Effector memory CD8-positive, alpha-beta T cell (primary cell): ENCODE results near the gene LILRA5.
A peak's percentile ranks its signal among the peaks of the same experiment; 100 is the strongest.
"Not testable (repeated sequence)": the region's sequence is repeated elsewhere in the genome, so short reads cannot be mapped to it uniquely, and the experiment has no call there.

Source experiments
- ATAC-seq: fragments of 150-1000 bp; cut with Tn5 transposase; replicated peaks from 2 replicates; pipeline ENCODE4 v1.10.0; 2021; ENCODE audit warnings: mild to moderate bottlenecking, moderate library complexity
- DNase-seq, 3 experiments: peaks; one replicate each; pipeline ENCODE4 v3.0.0; 2021
- H3K27ac Mint-ChIP-seq, 2 donors: one replicate each; pipeline ENCODE4 v1.8.0; 2022; ENCODE audit warnings: mild to moderate bottlenecking in 2 of 2, mixed read lengths in 2 of 2, moderate library complexity in 2 of 2
- H3K27me3 Mint-ChIP-seq, 2 donors: one replicate each; pipeline ENCODE4 v1.8.0; 2022; ENCODE audit warnings: mixed read lengths in 2 of 2
- H3K36me3 Mint-ChIP-seq: one replicate; pipeline ENCODE4 v1.8.0; 2022; ENCODE audit warnings: mild to moderate bottlenecking, moderate library complexity, mixed read lengths; ENCODE audit not compliant: insufficient read depth
- H3K4me1 Mint-ChIP-seq, 2 donors: one replicate each; pipeline ENCODE4 v1.8.0; 2022; ENCODE audit warnings: low read depth in 2 of 2, mixed read lengths in 2 of 2
- H3K4me3 Mint-ChIP-seq, 2 donors: one replicate each; pipeline ENCODE4 v1.8.0; 2022; ENCODE audit warnings: mild to moderate bottlenecking in 2 of 2, mixed read lengths in 2 of 2, moderate library complexity in 2 of 2
- H3K9me3 Mint-ChIP-seq, 2 donors: one replicate each; pipeline ENCODE4 v1.8.0; 2022; ENCODE audit warnings: mixed read lengths in 2 of 2

LILRA5 gene

DNA sequence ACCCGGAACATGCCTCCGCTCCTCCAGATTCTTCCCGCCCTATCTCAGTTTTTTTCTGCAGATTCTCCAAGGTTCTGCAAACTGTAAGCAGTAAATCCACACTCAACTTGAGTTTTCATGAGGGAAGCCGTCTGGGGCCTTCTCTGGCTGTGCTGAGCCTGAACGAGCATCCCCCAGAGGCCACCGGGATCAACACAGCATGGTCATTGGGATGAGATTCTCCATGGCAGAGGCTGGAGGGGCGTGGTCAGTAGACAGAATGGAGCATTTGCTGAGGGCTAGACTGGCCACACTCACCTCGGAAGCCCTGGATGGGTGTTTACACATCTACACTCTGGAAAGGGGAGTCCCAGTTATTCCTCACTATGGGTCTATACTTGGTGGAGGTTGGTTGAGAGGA lies 28.3 kb upstream of the LILRA5 start:
- H3K9me3 Mint-ChIP-seq, result no peaks in the 10 kb centered on the region
- DNase-seq (no peak), ATAC-seq (no peak)
- peaks cover 0 to 8% of the 10 kb centered on the region in 2 donors for H3K4me1 Mint-ChIP-seq
- peaks cover 36 to 61% of the 10 kb centered on the region in 2 donors for H3K27me3 Mint-ChIP-seq
- H3K27ac Mint-ChIP-seq, result peak overlapping the region in 1 of 2 donors; percentile 26
- no peaks in the 10 kb centered on the region for H3K36me3 Mint-ChIP-seq
- H3K4me3 Mint-ChIP-seq, result no peak overlapping the region

DNA sequence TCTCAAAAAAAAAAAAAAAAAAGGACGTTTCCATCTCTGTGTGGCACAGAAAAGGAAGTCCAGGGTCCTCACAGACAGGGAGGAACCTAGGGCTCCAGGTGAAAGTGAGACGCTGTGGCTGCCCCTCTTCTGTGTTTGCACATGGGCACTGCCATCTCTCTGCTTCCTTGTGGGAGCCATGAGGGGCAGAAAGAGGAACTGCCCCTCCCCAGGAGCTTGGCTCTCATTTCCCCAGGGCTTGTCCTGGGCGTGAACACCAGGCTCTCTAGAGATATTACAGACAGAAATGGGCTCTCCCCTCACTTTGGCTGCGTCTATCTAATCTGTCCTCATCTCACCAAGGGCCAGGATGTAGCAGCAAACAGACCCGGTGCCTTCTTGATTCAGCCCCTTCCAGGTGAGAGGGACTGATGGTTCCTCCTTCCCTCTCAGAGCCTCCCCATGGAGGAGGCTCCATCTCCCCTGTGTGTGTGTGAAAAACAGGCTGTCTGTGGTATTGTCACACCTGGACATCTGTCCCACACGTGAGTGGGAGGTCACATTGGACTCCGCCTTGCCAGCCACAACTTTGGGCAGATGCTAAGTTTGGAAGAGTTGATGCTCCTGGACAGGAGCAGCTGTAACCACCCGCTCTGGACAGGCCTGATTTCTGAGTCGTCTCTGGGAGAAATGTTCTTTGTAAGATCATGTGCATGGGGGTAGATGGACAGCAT lies 26.8 kb upstream of the LILRA5 start:
- Mint-ChIP-seq H3K36me3 (no peaks in the 10 kb centered on the region), H3K4me3 (no peak overlapping the region), H3K9me3 (no peaks in the 10 kb centered on the region), H3K27ac (peak overlapping the region in 1 of 2 donors; percentile 2), H3K4me1 (peaks cover 0 to 8% of the 10 kb centered on the region in 2 donors), H3K27me3 (peaks cover 33 to 69% of the 10 kb centered on the region in 2 donors)
- ATAC-seq (no peak), DNase-seq (no peak)

DNA sequence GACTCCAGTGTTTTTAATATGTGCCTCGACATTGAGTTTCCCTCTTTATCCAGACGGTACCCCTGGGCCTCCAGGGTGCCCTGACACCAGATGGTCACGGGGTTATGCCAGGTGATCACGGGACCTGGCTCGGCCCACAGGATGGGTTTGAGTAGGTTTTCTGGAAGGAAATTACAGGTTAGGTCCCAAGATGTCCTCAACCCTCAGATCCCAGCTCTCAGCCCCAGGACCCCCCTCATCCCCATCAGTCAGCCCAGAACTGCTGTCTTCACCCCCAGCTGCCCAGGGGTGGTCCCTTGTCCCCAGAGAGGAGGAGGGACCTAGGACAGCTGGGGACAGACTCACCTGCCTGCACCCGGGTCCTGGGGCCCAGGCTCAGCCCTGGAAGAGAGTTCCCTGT lies 25.6 kb upstream of the LILRA5 start:
- H3K4me1 Mint-ChIP-seq, result peaks cover 0 to 8% of the 10 kb centered on the region in 2 donors
- ATAC-seq, result no peak

DNA sequence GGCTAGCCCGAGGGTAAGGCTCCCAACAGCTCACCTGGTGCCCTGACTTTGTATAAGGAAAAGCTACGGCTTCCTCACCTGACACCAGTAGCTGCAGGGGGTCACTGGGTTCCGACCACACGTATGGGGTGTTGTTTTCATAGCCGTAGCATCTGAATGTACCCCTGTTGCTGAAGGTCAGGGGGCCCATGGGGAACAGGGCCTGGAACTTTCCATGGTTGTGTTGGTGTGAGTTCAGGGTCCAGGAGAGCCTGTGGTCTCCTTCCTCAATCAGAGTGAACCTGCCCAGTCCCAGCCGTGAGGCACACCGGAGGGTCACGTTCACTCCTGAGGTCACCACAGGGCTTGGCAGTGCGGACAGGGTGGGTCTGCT lies 24.9 kb upstream of the LILRA5 start:
- H3K27ac Mint-ChIP-seq, result no peak overlapping the region
- no peak for DNase-seq
- H3K4me3 Mint-ChIP-seq, result no peak overlapping the region
- no peaks in the 10 kb centered on the region for H3K9me3 Mint-ChIP-seq
- no peak for ATAC-seq
- H3K4me1 Mint-ChIP-seq, result peaks cover 0 to 8% of the 10 kb centered on the region in 2 donors
- H3K36me3 Mint-ChIP-seq, result no peaks in the 10 kb centered on the region
- peaks cover 35 to 60% of the 10 kb centered on the region in 2 donors for H3K27me3 Mint-ChIP-seq

More for the DNA sequence above, 25.6 kb upstream of the LILRA5 start:
- H3K4me3 Mint-ChIP-seq, result no peak overlapping the region
- H3K36me3 Mint-ChIP-seq, result no peaks in the 10 kb centered on the region
- DNase-seq, result no peak
- H3K9me3 Mint-ChIP-seq, result no peaks in the 10 kb centered on the region
- H3K27me3 Mint-ChIP-seq, result peaks cover 35 to 67% of the 10 kb centered on the region in 2 donors
- peak overlapping the region; percentile 10 to 76 for H3K27ac Mint-ChIP-seq

DNA sequence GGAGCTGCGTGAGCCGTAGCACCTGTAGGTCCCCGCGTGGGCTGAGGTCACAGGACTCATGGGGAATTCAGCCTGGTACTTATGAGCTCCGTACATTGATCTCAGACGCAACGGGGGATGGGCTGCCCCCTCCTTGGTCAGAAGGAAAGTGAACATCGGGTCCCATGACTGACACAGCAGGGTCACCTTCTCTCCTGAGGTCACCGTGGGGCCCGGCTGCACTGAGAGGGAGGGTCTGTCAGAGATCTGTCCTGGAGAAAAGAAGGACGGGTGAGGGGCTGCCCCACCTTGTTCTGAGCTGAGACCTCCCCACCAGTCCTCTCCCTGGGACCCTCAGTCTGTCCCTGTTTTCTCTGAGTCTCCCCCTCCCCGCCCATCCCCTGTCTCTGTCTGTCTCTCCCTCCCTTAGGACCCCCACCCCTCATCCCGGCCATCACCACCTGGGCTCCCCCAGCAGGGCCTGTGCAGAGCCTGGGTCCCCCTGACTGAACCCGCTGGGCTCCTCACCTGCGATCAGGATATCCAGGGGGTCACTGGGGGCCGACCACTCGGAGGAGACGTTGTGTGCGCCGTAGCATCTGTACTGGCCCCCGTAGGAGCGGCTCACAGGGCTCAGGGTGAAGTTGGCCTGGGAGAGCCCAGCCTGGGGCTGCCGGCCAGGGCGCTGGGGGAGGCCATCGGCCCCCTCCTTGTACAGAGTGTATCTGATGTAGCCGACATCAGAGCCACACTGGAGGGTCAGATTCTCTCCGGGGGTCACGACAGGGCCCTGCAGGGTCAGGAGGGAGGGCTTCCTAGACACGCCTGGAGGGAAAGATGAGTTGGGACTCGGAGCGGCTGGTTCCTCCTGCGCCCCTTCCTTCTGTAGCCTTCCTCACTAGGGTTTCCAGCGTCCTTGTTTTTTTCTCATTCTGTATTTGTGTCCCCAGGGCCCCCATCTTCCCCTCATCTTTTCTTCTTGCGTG lies 24.2 kb upstream of the LILRA5 start:
- no peaks in the 10 kb centered on the region for H3K9me3 Mint-ChIP-seq
- DNase-seq, result no peak
- peaks cover 0 to 8% of the 10 kb centered on the region in 2 donors for H3K4me1 Mint-ChIP-seq
- no peaks in the 10 kb centered on the region for H3K36me3 Mint-ChIP-seq
- no peak for ATAC-seq
- peaks cover 35 to 55% of the 10 kb centered on the region in 2 donors for H3K27me3 Mint-ChIP-seq
- H3K4me3 Mint-ChIP-seq, result no peak overlapping the region
- no peak overlapping the region for H3K27ac Mint-ChIP-seq

DNA sequence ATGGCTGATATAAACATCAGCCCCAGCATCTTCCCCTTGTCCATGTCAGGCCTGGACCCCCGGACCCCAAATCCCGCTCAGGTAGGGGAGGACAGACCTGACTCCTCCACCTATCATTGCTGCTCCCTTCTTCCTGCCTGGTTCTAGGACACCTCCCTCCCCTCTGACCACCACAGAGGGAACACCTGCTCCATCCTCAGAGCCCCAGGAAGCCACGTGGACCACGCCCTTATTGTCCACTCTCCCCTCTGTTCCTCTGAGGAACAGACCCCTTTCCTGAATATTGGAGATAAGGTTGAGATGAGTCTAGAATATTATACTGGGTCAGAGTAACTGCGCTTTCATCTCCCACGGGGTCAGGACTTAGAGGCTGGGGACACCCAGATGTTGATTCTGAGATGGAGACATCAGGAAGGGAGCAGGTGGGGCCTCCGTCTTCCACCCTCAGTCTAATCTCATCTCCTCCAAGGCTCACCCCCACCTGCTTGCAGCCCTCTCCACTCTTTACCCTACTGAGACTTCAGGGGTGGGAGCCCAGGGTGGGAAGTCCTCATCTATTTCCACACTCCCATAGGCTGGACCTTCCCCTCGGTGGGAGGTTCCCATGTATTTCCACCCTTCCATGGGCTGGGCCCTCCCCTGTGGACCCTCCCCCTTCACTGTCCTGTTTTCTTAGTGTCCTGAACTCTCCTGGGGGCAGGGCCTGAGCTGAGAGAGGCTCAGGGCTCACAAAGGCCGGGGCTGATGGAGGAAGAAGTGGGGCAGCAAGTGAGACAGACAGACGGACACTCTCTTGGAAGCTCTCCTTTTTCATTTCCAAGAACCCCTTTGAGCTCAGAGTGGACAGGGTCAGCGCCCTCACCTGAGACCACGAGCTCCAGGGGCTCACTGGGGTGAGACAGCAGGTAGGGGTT lies 23.3 kb upstream of the LILRA5 start:
- Mint-ChIP-seq H3K27me3 (peaks cover 35 to 45% of the 10 kb centered on the region in 2 donors), H3K9me3 (no peaks in the 10 kb centered on the region), H3K36me3 (no peaks in the 10 kb centered on the region), H3K4me1 (peaks cover 0 to 8% of the 10 kb centered on the region in 2 donors), H3K27ac (no peak overlapping the region), H3K4me3 (no peak overlapping the region)
- DNase-seq (no peak), ATAC-seq (no peak)

DNA sequence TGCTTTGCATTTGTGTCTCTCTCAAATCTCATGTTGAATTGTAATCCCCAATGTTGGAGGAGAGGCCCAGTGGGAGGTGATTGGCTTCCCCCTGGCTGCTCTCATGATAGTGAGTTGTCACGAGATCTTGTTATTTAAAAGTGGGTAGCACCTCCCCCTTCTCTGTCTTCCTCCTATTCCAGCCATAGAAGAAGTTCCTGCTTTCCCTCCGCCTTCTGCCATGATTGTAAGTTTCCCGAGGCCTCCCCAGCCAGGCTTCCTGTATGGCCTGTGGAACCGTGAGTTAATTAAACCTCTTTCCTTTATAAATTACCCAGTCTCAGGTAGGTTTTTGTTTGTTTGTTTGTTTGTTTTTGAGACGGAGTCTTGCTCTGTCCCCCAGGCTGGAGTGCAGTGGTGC lies 22.2 kb upstream of the LILRA5 start:
- Mint-ChIP-seq H3K27me3 (peaks cover 35 to 42% of the 10 kb centered on the region in 2 donors), H3K4me3 (no peak overlapping the region), H3K36me3 (no peaks in the 10 kb centered on the region), H3K4me1 (peaks cover 0 to 8% of the 10 kb centered on the region in 2 donors), H3K27ac (no peak overlapping the region), H3K9me3 (no peaks in the 10 kb centered on the region)
- DNase-seq (no peak), ATAC-seq (no peak)

DNA sequence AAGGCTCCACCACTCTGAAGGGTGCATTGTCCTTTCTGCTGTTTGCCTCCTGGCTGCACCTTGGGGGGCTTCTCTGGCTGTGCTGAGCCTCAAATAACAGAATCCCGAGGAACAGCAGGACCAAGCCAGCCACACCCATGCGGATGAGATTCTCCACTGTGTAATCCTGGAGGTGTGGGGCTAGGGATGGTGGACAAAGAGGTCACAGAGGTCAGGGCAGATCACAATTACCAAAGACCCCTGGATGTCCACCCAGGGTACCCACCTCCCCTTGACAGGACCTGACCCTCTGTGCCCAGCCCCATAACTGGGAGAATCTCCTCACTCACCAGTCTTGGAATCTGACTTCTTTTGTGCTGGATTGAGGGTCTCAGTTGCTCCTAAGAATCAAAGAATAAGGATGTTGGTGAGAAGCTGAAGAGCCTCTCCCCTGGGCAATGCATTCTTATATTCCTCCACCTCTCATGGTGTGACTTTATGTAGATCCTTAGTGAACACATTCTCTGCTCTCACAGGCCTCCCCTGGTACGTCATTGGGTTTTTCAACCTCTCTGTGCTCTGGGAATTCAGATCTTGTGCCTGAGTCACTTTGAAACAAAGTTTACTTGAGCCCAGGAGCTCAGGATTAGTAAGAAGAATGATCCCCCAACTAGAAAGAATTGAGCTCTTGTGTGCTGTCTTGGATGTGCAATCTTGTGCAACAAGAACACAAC lies 20.8 kb upstream of the LILRA5 start:
- Mint-ChIP-seq H3K27me3 (peaks cover 28 to 30% of the 10 kb centered on the region in 2 donors), H3K36me3 (no peaks in the 10 kb centered on the region), H3K4me3 (no peak overlapping the region), H3K9me3 (no peaks in the 10 kb centered on the region), H3K4me1 (no peaks in the 10 kb centered on the region), H3K27ac (no peak overlapping the region)
- DNase-seq (no peak), ATAC-seq (no peak)

DNA sequence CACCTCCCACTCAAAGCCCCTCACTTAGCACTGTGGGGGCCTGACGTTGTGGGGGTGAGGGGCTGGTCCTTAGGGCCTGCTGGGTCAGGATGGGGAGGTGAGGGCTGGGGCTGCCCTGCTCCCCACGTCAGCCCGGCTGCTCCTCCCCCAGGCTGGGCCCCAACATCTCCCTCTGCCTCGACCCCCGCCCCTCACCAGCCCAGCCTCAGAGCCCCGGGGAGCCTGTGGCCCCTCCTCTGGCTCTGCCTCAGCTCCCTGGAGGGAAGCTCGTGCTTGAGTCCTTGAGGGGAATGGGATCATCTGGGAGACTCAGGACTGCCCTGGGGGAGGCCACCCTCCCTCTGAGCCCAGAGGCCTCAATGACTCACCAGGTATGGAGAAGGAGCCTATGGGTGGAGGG lies 19.2 kb upstream of the LILRA5 start:
- Mint-ChIP-seq H3K4me1 (peaks cover 3 to 4% of the 10 kb centered on the region in 2 donors), H3K27ac (no peak overlapping the region), H3K9me3 (no peaks in the 10 kb centered on the region), H3K36me3 (no peaks in the 10 kb centered on the region), H3K4me3 (no peak overlapping the region), H3K27me3 (peaks cover 12 to 18% of the 10 kb centered on the region in 2 donors)
- DNase-seq (no peak), ATAC-seq (no peak)

DNA sequence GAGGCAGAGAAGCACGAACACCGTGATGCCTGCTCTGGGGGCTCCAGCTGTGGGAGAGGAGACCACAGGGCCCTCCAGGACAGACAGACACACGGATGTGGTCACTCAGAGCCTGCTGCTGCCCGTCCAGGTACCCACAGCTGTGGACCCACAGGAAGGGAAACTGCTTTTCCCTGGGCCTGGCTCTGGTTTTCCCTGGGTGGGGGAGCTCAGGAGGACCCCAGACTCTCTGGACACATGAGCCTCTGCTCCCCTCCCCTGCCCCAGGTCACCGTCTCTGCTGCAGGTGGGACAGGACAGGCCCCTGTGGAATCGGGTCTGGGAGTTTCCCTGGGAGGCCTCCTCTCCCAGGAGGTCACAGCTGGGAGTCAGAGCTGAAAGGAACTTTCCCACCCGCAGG lies 18.7 kb upstream of the LILRA5 start:
- H3K27me3 Mint-ChIP-seq, result peaks cover 11 to 17% of the 10 kb centered on the region in 2 donors
- no peak overlapping the region for H3K27ac Mint-ChIP-seq
- no peak overlapping the region for H3K4me3 Mint-ChIP-seq
- no peaks in the 10 kb centered on the region for H3K36me3 Mint-ChIP-seq
- DNase-seq, result no peak
- peaks cover 3 to 6% of the 10 kb centered on the region in 2 donors for H3K4me1 Mint-ChIP-seq
- no peak for ATAC-seq
- no peaks in the 10 kb centered on the region for H3K9me3 Mint-ChIP-seq

DNA sequence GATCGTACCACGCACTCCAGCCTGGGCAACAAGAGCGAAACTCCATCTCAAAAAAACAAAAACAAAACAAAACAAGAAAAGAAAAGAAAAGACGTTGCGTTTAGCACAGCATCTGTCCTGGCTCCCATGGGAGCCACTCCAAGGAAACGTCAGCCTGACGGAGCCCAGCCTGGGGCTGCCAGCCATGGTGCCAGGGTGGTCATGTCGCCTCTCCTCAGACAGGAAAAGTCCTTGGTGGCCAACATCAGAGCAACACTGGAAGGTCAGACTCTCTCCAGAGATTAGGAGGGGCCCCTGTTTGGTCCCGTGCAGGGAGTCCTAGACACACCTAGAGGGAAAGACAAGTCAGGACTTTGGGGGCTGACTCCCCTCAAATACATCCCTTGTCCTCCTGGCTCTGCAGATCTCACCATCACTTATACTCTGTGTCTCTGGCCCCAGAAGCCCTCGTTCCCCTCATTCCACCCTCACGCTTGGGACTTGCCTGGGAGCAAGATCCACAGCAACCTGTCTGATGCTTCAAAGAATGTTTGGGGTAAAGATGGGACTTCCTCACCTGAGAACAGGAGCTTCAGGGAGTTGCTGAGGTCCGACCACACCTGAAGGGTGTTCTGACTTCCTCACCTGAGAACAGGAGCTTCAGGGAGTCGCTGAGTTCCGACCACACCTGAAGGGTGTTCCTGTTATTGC lies 16.7 kb upstream of the LILRA5 start:
- DNase-seq (no peak), ATAC-seq (no peak)
- Mint-ChIP-seq H3K9me3 (no peaks in the 10 kb centered on the region), H3K4me3 (no peak overlapping the region), H3K36me3 (no peaks in the 10 kb centered on the region), H3K27ac (no peak overlapping the region), H3K27me3 (peaks cover 0 to 14% of the 10 kb centered on the region in 2 donors), H3K4me1 (peaks cover 6 to 9% of the 10 kb centered on the region in 2 donors)

DNA sequence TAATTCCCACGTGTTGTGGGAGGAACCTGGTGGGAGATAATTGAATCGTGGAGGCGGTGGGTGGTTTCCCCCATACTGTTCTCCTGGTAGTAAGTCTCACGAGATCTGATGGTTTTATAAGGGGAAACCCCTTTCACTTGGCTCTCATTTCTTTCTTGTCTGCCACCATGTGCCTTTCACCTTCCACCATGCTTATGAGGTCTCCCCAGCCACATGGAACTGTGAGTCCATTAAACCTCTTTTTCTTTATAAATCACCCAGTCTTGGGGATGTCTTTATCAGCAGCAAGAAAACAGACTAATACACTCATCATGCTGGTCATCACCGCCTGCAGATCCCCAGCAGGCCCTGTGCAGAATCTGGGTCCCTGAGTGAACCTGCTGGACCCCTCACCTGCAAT lies 15.8 kb upstream of the LILRA5 start:
- not testable (repeated sequence) for H3K27me3 Mint-ChIP-seq, ATAC-seq, H3K4me1 Mint-ChIP-seq, DNase-seq, H3K27ac Mint-ChIP-seq, H3K9me3 Mint-ChIP-seq, H3K36me3 Mint-ChIP-seq, H3K4me3 Mint-ChIP-seq
